Endothelial cell (in vitro differentiated cells): ENCODE results near the gene CPHXL. TPM values are rescaled to one million over a fixed set of nuclear protein-coding genes. Genes with fewer than 3 reads are reported as not detected.

Source experiments
- DNase-seq: peaks from one replicate; pipeline ENCODE4 v3.0.0; 2021; ENCODE audit warnings: low spot score
- H3K27ac Mint-ChIP-seq: one replicate; pipeline ENCODE4 v1.8.0; 2021; ENCODE audit warnings: mixed read lengths, inconsistent platforms; ENCODE audit not compliant: unreplicated experiment
- H3K27me3 Mint-ChIP-seq: one replicate; pipeline ENCODE4 v1.8.0; 2021; ENCODE audit warnings: mild to moderate bottlenecking, moderate library complexity, mixed read lengths, inconsistent platforms; ENCODE audit not compliant: unreplicated experiment
- H3K36me3 Mint-ChIP-seq: one replicate; pipeline ENCODE4 v1.8.0; 2021; ENCODE audit warnings: mild to moderate bottlenecking, low read depth, mixed read lengths, inconsistent platforms; ENCODE audit not compliant: unreplicated experiment
- H3K4me1 Mint-ChIP-seq: one replicate; pipeline ENCODE4 v1.8.0; 2021; ENCODE audit warnings: mild to moderate bottlenecking, mixed read lengths, inconsistent platforms; ENCODE audit not compliant: unreplicated experiment
- H3K4me3 Mint-ChIP-seq: one replicate; pipeline ENCODE4 v1.8.0; 2021; ENCODE audit warnings: mild to moderate bottlenecking, mixed read lengths, inconsistent platforms; ENCODE audit not compliant: unreplicated experiment
- H3K9me3 Mint-ChIP-seq: one replicate; pipeline ENCODE4 v1.8.0; 2021; ENCODE audit warnings: mixed read lengths, inconsistent platforms; ENCODE audit not compliant: unreplicated experiment
- total RNA-seq: library from RNA; stranded (reverse); fragmentation: NEBNext Ultra II Directional; extraction: Animal tissue kit (Norgen Biotek cat#: 25700); gene quantifications from one replicate; pipeline ENCODE4 v1.2.1, GENCODE V29; 2021; ENCODE audit not compliant: unreplicated experiment
- TF ChIP-seq, protein P1 (sequence below): fragments of 200-600 bp; sonication (generic); IDR thresholded peaks from one replicate; pipeline ENCODE4 v1.5.0; 2021; ENCODE audit warnings: antibody characterized with exemption; ENCODE audit not compliant: unreplicated experiment

Gene CPHXL
- total RNA-seq, 1 donor from 2014 or later: not detected

DNA sequence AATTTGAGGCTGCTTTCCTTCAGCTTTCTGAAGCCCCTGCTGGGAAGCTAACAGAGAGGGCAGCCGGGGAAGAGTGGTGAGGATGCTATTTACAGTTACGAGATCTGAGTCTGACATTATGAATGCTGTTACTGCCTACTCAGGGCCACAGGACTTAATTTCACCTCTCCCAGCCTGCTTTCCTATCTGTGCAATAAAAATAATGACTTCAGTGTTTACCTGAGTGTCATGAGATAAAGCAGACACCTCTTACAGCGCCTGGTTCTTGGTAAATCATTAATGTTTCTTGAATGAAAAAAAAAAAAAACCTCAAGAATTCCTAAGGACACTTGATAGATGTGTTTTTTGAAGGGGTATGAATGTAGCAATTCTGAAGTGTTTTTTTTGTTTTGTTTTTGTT is 24.2 kb upstream of the CPHXL start:
- Mint-ChIP-seq H3K27me3 (no peaks in the 10 kb centered on the region), H3K9me3 (peaks cover 23% of the 10 kb centered on the region), H3K27ac (no peak overlapping the region), H3K36me3 (peaks cover 23% of the 10 kb centered on the region), H3K4me3 (no peak overlapping the region), H3K4me1 (no peaks in the 10 kb centered on the region)
- no peak for DNase-seq
- TF ChIP-seq, protein P1, sequence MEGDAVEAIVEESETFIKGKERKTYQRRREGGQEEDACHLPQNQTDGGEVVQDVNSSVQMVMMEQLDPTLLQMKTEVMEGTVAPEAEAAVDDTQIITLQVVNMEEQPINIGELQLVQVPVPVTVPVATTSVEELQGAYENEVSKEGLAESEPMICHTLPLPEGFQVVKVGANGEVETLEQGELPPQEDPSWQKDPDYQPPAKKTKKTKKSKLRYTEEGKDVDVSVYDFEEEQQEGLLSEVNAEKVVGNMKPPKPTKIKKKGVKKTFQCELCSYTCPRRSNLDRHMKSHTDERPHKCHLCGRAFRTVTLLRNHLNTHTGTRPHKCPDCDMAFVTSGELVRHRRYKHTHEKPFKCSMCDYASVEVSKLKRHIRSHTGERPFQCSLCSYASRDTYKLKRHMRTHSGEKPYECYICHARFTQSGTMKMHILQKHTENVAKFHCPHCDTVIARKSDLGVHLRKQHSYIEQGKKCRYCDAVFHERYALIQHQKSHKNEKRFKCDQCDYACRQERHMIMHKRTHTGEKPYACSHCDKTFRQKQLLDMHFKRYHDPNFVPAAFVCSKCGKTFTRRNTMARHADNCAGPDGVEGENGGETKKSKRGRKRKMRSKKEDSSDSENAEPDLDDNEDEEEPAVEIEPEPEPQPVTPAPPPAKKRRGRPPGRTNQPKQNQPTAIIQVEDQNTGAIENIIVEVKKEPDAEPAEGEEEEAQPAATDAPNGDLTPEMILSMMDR: no peak

DNA sequence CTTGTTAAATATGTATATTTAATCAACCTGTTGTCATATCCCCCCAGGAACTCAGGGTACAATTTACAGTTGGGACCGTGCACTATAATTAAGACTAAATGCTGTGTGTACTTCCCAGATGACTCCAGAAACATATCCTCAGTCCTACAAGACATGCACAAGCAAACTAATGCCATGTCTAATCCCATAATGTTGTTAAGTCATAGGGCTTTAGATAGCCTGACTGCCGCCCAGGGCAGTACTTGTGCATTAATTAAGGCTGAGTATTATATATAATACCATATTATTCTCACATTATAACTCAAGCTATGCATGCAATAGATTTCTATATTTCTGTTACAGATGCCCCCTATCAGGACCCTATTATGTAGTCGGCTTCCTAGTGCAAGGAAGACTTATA is 20.1 kb upstream of the CPHXL start:
- no peaks in the 10 kb centered on the region for H3K27me3 Mint-ChIP-seq
- peaks cover 9% of the 10 kb centered on the region for H3K36me3 Mint-ChIP-seq
- TF ChIP-seq, protein P1: no peak
- no peaks in the 10 kb centered on the region for H3K4me1 Mint-ChIP-seq
- no peak overlapping the region for H3K4me3 Mint-ChIP-seq
- no peak overlapping the region for H3K27ac Mint-ChIP-seq
- no peak for DNase-seq
- H3K9me3 Mint-ChIP-seq: peaks cover 15% of the 10 kb centered on the region

DNA sequence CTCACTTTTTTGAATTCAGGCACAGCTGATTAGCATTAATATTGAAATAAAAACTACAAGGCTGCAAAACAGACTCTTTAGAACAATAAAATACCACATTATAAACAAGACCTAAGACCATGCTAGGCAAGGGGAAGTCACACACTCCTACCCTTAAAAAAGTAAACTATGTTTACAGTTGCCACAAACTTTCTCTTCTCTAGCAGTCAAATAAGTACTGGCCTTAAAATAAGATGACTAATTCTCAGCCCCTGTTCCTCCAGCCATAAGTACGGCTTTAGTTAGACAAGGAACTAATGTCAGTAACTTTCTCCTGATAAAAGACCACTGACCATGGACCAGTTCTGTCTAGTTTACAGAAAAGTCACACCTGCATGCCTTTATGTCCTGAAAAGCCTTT is 19.5 kb upstream of the CPHXL start:
- no peak overlapping the region for H3K27ac Mint-ChIP-seq
- DNase-seq: no peak
- H3K9me3 Mint-ChIP-seq: peaks cover 15% of the 10 kb centered on the region
- TF ChIP-seq, protein P1: no peak
- H3K27me3 Mint-ChIP-seq: no peaks in the 10 kb centered on the region
- H3K36me3 Mint-ChIP-seq: peaks cover 9% of the 10 kb centered on the region
- H3K4me3 Mint-ChIP-seq: no peak overlapping the region
- H3K4me1 Mint-ChIP-seq: no peaks in the 10 kb centered on the region

DNA sequence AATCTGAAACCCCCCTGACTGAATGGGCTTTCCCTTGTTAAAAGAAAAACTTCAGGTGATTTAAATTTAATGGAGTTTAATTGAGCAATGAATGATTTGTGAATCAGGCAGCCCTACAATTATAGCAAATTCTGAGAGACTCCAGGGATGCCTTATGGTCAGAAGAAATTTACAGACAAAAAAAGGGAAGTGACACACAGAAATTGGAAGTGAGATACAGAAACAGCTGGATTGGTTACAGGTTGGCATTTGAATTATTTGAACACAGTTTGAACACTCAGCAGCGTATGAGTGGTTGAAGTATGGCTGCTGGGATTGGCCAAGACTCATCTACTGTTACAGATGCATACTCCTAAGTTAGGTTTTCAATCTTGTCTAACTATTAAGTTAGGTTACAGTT is 19.0 kb upstream of the CPHXL start:
- peaks cover 9% of the 10 kb centered on the region for H3K36me3 Mint-ChIP-seq
- peaks cover 15% of the 10 kb centered on the region for H3K9me3 Mint-ChIP-seq
- no peaks in the 10 kb centered on the region for H3K27me3 Mint-ChIP-seq
- no peaks in the 10 kb centered on the region for H3K4me1 Mint-ChIP-seq
- no peak overlapping the region for H3K27ac Mint-ChIP-seq
- TF ChIP-seq, protein P1: no peak
- no peak for DNase-seq
- no peak overlapping the region for H3K4me3 Mint-ChIP-seq

DNA sequence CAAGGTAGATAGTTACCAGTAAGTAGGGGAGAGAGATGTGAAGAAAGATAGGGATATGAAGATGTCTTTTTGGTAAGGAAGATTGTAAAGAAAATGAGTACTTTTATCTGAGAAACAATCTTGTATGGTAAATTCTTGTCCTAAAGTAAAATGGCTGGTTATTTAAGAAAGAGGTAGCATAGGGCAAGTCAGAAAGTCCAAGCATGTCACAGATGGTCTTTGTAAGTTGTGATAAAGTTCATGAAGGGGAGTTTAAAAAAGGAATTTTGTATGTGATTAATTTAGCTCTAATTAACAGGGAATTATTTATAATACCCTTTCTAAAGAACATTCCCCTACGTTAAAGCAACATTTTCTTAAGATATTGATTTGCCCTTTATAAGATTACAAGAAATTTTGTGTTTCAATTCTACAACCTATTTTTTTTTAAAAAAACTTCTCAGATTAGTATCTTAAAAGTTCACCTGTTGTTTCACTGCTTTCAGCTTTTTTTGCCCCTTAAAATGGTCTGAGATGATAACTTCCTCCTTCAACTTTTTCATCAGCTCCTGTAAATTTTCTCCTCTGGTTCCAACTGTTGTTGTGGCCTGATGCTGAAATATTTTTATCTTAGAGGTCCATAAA is 16.2 kb upstream of the CPHXL start:
- TF ChIP-seq, protein P1: no peak
- Mint-ChIP-seq H3K4me1 (no peaks in the 10 kb centered on the region), H3K9me3 (peaks cover 8% of the 10 kb centered on the region), H3K4me3 (no peak overlapping the region), H3K27ac (no peak overlapping the region), H3K36me3 (peaks cover 3% of the 10 kb centered on the region), H3K27me3 (peaks cover 2% of the 10 kb centered on the region)
- no peak for DNase-seq
